ENCODE results near the gene CDH16.
"Not testable (repeated sequence)": the region's sequence is repeated elsewhere in the genome, so short reads cannot be mapped to it uniquely, and the experiment has no call there.

Gene CDH16

DNA sequence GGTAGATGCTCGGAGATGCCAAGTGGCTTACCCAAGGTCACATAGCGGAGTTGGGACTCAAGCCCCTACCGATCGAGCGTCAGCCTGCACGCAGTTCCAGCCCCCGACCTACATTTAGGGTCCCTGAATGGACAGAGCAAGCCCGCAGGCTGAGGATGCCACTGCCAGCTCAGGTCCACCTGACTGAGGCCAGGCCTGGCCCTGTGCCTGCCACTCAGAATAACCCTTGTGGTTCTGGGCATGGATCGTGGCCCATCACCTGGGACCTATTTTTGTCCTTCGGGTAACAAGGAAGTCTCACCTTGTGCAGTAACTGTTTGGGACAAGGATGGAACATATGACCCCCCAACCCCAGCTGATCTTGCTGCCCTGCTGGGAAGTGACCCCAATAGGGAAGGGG lies 17.1 kb downstream of the CDH16 start:
- H3K4me3 ChIP-seq (ENCODE audit: low read depth, low read length): no peak overlapping the region
- in situ Hi-C loops (cut with HindIII; ENCODE audit: low sequenced_read_pairs): no loop called here
- TF ChIP-seq, protein P1, sequence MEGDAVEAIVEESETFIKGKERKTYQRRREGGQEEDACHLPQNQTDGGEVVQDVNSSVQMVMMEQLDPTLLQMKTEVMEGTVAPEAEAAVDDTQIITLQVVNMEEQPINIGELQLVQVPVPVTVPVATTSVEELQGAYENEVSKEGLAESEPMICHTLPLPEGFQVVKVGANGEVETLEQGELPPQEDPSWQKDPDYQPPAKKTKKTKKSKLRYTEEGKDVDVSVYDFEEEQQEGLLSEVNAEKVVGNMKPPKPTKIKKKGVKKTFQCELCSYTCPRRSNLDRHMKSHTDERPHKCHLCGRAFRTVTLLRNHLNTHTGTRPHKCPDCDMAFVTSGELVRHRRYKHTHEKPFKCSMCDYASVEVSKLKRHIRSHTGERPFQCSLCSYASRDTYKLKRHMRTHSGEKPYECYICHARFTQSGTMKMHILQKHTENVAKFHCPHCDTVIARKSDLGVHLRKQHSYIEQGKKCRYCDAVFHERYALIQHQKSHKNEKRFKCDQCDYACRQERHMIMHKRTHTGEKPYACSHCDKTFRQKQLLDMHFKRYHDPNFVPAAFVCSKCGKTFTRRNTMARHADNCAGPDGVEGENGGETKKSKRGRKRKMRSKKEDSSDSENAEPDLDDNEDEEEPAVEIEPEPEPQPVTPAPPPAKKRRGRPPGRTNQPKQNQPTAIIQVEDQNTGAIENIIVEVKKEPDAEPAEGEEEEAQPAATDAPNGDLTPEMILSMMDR (IDR thresholded peaks at IDR 0.05; ENCODE audit: low read depth, low read length): no peak
- no peak for DNase-seq (ENCODE audit: low read depth, low spot score)

DNA sequence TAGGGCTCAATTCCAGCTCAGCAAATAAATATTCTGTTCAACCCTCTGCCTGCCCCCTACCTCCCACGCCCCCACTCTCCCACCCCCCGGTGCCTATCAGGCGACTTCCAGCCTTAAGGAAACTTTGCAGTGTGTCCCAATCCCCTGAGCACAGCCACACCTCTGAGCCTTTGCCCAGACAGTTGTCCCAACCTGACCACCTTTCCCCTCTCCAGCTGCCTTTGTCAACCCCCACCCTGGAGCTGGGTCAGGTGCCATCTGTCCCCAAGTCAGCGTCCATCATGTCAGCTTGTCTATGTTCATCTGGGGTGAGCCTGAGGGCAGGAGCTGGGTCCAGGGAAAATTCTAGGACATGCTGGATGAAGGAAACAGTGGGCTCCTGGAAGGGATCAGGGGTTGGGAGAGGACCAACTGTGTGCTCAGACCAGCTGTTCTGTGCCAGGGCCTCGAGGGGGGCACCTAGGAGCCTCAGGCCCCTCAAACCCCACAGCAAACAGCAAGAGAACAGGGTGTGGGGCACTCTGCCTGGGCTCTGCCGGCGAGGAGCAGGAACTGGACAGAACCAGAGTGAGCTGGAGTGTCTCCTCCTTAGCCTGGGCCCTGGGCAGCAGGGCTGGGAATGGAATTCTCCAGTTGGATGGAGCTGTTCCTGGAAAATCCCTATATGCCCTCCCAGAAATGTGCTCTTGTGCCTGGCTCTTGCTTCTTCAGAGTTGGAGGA lies 17.8 kb downstream of the CDH16 start:
- TF ChIP-seq, protein P1 (IDR thresholded peaks at IDR 0.05; ENCODE audit: low read depth, low read length): no peak
- in situ Hi-C loops (cut with HindIII; ENCODE audit: low sequenced_read_pairs): no loop called here
- DNase-seq (ENCODE audit: low read depth, low spot score): no peak
- no peak overlapping the region for H3K4me3 ChIP-seq (ENCODE audit: low read depth, low read length)

DNA sequence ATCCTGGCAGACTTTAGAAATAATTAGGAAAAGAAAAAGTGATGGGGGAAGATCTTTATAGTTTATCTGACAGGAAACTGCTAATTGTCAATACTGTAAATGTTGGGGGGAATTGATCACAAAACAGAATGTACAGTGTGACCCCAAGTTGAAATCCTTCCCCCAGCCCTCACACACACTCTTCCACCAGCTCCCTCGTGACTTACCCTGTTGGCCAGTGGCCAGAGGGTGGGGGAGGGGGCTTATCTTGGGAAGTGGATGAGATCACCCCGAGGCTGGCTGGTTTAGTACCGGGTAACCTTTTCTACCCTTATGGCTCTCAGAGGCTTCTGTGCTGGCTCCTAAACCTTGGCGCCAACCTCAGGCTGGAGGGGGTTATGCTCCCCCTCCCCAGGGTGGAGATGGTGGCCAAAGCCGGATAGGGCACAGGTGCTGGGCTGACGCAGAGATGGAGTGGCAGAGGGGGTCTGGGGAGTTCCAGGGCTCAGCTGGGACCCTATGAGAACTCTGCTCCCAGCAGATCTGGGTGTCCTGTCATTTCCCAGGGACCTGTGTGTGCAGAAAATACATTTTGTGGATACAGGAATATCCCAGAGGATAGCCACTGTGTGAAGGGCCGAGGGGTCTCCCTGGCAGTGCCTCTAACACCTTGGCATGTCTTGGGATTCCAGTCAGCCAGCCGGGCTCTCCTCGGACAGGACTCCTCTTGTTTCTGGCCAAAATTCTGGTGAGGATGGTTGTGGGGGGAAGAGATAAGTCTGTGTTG lies 18.6 kb downstream of the CDH16 start:
- DNase-seq (ENCODE audit: low read depth, low spot score): peak; percentile 59
- TF ChIP-seq, protein P1 (IDR thresholded peaks at IDR 0.05; ENCODE audit: low read depth, low read length): no peak
- in situ Hi-C loops (cut with HindIII; ENCODE audit: low sequenced_read_pairs): no loop called here
- H3K4me3 ChIP-seq (ENCODE audit: low read depth, low read length): no peak overlapping the region

DNA sequence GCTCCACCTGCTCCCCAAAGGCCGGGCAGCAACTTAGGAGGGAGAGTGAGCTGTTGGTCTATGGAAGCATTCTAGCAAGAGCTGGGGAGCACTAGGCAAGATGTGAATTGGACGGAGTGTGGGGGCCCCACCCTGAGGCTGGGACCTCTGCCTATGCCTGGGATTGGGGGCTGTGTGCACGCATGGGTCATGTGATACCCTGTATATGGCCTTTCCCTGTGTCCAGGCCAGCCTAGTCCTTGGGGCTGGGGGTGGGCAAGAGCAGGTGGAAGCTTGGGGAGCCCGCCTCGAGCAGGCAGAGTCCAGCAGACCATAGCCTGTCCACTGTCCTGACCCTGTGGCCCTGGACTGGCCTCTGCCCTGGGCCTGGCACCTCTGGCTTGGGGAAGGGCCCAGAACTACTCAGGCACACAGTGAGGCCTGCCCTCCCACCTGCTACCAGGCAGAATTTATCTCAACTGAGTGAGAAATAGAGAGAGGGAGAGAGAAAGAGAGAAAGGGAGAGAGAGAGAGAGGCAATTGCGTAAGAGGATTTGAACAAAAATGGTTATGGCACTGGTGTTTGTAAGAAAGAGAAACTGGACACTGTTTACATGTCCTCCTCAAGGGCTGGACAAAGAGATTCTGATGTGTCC lies 19.3 kb downstream of the CDH16 start:
- no peak for DNase-seq (ENCODE audit: low read depth, low spot score)
- no peak overlapping the region for H3K4me3 ChIP-seq (ENCODE audit: low read depth, low read length)
- in situ Hi-C loops (cut with HindIII; ENCODE audit: low sequenced_read_pairs): no loop called here
- TF ChIP-seq, protein P1 (IDR thresholded peaks at IDR 0.05; ENCODE audit: low read depth, low read length): no peak

DNA sequence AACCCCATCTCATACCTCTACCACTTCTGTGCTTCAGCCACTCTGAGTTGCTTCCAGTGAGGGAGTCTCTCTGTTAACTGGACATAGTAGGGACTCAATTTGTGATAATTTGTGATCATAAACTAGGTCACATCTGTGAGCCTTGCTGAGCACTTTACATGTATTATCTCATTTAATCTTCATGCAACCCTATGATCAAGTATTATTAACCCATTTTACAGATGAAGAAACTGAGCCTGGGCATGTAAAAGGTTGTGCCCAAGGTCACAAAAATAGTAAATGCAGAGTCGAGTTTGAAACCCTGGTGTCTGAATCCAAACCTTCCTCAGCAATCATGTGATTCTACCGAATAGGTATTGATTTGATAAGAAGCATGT lies 19.8 kb downstream of the CDH16 start:
- in situ Hi-C loops (cut with HindIII; ENCODE audit: low sequenced_read_pairs): no loop called here
- TF ChIP-seq, protein P1 (IDR thresholded peaks at IDR 0.05; ENCODE audit: low read depth, low read length): no peak
- H3K4me3 ChIP-seq (ENCODE audit: low read depth, low read length): no peak overlapping the region
- no peak for DNase-seq (ENCODE audit: low read depth, low spot score)

DNA sequence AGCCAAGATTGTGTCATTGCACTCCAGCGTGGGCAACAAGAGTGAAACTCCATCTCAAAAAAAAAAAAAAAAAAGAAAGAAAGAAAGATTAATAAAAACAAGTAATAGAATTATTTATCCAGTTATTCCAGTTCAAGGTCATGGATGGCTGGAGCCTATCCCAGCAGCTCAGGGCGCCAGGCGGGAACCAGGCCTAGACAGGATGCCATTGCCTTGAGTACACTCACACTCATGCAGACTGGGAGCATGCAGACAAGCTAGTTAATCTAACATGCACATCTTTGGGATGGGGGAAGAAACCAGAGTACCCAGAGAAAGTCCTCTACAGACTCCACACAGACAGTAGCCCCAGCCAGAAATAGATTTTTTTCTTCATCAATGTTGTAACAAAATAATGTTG lies 20.5 kb downstream of the CDH16 start:
- H3K4me3 ChIP-seq (ENCODE audit: low read depth, low read length): no peak overlapping the region
- DNase-seq (ENCODE audit: low read depth, low spot score): peak; percentile 22
- TF ChIP-seq, protein P1 (IDR thresholded peaks at IDR 0.05; ENCODE audit: low read depth, low read length): no peak
- in situ Hi-C loops (cut with HindIII; ENCODE audit: low sequenced_read_pairs): no loop called here

DNA sequence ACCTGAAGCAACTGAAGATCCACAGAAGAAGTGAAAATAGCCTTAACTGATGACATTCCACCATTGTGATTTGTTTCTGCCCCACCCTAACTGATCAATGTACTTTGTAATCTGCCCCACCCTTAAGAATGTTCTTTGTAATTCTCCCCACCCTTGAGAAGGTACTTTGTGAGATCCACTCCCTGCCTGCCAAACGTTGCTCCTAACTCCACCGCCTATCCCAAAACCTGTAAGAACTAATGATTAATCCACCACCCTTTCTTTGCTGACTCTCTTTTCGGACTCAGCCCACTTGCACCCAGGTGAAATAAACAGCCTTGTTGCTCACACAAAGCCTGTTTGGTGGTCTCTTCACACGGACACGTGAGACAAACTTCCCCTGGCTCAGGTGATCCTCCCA lies 22.0 kb downstream of the CDH16 start:
- in situ Hi-C loops (cut with HindIII; ENCODE audit: low sequenced_read_pairs); H3K4me3 ChIP-seq (ENCODE audit: low read depth, low read length); DNase-seq (ENCODE audit: low read depth, low spot score): not testable (repeated sequence)
